Hematopoietic multipotent progenitor cell (in vitro differentiated cells): ENCODE measurements around the gene DISP3. TPM values are rescaled to one million over a fixed set of nuclear protein-coding genes. Genes with fewer than 3 reads are reported as not detected.

Experiments
- DNase-seq, 3 donors: peaks; one replicate each; pipeline ENCODE4 v3.0.0-alpha.2; 2011 to 2015; ENCODE audit warnings: low read depth in 2 of 3, low spot score in 2 of 3
- total RNA-seq: library from RNA; depleted of rRNA; stranded (reverse); fragments of >200 nt; gene quantifications from one replicate; pipeline ENCODE4 v1.2.3, GENCODE V29; 2012

Gene DISP3
- total RNA-seq, 1 donor = under 0.01 TPM

DNA sequence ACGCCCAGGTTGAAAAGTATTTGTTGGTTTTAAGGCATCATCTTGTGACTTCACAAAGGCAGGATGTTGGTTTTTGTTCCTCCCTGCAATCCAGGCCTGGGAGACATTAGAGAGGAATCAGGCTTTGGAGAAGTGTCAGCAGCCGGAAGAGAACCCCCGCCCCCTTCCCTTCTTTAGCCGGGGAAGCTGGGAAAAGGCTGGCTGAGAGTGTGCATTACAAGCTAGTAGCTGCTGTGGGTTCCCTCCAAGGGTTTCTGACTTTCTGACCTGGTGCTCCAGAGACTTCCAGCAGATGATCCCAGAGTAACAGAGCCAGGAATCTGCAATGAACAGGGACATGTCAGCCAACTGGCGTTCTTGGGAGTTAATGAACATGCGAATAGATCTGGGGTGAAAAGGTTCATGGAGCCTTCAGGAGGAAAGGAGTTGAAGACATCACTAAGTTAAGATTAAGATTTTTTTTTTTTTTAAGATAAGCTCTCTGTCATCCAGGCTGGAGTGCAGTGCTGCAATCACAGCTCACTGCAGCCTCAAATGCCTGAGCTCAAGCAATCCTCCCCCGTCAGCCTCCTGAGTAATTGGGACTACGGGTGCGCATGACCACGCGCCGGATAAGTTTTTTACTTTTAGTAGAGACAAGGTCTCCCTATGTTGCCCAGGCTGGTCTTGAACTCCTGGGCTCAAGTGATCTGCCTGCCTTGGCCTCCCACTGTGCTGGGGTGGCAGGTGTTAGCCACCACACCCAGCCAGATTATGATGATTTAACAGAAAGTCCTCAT is 7.5 kb downstream of the DISP3 start:
- no peak for DNase-seq

GRCh38 chr1:11487196-11487751 is 8.3 kb downstream of the DISP3 start:
- DNase-seq = no peak

GRCh38 chr1:11488201-11488770 is 9.3 kb downstream of the DISP3 start:
- DNase-seq = no peak

DNA sequence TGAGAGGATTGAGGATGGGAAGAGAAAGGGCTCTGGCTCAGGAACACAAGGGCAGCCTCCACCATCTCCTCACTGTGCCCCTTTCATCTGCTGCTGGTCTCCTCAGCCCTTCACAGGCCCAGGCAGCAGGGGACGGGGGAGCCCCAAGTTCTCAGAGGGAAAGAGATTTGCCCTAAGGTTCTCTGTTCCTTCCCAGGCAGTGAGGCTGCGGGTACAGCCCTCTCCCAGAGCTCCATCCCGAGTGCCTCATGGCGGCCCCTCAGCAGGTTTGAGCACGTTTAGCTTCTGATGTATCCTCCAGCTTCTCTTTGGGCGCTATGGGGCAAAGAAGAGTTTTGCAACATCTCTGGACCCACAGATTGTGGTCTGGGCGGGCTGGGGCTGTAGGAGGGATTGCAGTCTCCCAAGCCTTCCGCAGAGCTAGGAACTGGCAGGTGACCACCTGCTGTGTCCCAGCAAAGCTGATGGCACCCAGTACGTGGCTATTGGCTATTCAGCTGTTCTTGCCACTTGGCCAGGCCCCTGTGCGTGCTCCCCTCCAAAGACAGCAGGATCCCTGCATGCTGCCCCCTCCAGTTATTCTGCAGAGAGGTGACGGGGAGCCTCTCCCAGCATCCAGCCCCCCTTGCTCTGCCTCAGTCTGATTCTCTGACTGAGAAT is 10.1 kb downstream of the DISP3 start:
- no peak for DNase-seq

GRCh38 chr1:11492235-11492634 is 13.3 kb downstream of the DISP3 start:
- DNase-seq = no peak

GRCh38 chr1:11493972-11494655 is 15.2 kb downstream of the DISP3 start:
- no peak for DNase-seq

DNA sequence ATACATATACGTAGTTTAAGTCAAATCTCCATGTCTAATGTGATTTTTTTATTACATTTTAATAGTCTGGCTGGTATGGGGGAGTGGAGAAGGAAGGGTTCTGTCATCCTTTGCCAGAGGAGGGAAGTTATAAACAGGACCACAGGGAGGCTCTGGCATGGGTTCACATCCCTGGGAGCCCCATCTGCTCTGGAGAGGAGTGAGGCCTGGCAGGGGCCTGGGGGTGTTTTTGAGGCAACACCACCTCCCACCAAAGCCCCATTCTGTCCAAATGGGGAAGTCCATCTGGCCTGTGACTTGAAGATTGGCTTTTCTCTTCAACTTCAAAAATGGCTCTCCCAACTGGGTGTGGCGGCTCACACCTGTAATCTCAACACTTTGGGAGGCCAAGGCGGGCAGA is 15.8 kb downstream of the DISP3 start:
- no peak for DNase-seq

GRCh38 chr1:11495579-11495978 is 16.6 kb downstream of the DISP3 start:
- DNase-seq = no peak

- DNase-seq = no peak
These were observed 17.7 kb downstream of the DISP3 start for GRCh38 chr1:11496551-11497080.

GRCh38 chr1:11498956-11499594 is 20.1 kb downstream of the DISP3 start:
- no peak for DNase-seq

DNA sequence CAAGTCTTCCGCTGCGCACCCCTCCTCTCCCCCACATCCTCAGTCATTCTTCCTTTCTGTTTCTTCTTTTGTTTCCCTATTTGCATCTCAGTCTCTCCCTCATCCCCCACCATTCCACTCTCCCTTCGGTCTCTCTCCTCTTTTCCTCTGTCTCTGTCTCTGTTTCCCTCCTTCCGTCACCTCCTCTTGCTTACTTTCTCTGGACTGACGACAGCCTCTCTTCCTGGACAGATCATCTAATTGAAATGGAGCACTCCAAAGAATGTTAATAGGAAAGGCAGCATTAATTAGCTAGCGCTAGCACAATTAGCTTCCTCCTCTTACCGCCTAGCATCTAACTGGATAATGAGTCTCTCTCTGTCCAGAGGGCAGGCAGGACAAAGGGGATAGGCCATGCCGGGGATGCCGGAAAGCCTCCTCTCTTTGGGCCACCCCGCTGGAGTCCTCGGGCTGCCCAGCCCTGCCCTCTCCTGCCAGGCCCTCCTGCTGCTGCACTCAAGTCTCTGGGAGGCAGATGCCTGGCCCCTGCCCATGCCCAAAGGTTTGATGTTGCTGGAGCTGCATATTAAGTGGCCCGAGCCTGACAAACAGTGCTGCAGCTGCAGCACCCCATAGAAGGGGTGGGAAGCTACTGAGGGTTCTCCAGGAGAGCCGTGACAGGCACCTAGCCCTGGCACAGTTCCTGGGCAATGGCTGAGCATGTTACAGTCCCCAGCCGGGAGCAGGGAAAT is 20.8 kb downstream of the DISP3 start:
- no peak for DNase-seq

DNA sequence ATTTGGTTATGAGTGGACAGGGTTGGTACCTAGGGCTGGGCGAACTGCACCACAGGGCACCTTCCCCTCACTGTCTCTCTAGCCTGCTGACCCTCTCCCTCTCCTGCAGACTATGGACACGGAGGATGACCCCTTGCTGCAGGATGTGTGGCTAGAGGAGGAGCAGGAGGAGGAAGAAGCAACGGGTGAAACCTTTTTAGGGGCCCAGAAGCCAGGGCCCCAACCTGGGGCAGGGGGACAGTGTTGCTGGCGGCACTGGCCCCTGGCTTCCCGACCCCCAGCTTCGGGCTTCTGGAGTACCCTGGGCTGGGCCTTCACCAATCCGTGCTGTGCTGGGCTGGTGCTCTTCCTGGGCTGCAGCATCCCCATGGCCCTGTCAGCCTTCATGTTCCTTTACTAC is 21.9 kb downstream of the DISP3 start:
- no peak for DNase-seq

DNA sequence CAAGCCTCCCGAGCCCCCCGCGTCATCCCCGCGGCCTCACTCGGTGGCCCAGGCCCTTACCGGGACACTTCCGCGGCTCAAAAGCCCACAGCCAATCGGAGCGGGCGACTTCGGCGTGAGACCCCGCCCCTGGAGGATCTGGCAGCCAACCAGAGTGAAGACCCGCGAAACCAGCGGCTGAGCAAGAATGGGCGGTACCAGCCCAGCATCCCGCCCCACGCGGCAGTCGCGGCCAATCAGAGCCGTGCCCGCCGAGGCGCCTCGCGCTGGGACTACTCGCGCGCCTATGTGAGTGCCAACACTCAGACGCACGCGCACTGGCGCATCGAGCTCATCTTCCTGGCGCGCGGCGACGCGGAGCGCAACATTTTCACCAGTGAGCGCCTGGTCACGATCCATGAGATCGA is 22.5 kb downstream of the DISP3 start:
- no peak for DNase-seq

GRCh38 chr1:11501906-11502485 is 23.0 kb downstream of the DISP3 start:
- no peak for DNase-seq

DNA sequence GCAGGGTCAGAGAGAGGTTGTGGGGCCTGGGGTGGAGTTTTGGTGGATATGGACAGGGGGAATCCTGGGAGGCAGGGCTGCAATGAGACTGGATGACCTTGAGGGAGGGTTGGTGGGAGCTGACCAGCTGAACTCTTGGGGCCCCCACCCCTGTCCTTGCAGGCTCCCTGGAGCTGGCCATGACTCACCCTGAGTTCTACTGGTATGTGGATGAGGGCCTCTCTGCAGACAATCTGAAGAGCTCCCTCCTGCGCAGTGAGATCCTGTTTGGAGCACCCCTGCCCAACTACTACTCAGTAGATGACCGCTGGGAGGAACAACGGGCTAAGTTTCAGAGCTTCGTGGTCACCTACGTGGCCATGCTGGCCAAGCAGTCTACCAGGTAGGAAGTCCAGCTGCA is 23.6 kb downstream of the DISP3 start:
- DNase-seq = no peak

DNA sequence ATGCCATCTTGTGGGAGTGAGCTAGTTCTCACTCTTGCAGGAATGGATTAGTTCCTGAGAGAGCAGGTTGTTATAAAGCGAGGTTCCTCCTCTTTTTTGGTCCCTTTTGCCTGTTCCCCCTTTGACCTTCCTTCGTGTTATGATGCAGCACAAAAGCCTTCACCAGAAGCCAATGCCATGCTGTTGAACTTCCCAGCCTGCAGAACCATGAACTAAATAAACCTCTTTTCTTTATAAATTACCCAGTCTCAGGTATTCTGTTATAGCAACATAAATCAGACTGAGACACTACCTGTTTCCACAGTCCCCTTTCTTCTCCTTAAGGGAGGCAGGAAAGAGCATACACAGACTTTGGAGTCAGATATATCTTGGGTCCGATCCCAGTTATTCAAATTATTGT is 25.6 kb downstream of the DISP3 start:
- no peak for DNase-seq

DNA sequence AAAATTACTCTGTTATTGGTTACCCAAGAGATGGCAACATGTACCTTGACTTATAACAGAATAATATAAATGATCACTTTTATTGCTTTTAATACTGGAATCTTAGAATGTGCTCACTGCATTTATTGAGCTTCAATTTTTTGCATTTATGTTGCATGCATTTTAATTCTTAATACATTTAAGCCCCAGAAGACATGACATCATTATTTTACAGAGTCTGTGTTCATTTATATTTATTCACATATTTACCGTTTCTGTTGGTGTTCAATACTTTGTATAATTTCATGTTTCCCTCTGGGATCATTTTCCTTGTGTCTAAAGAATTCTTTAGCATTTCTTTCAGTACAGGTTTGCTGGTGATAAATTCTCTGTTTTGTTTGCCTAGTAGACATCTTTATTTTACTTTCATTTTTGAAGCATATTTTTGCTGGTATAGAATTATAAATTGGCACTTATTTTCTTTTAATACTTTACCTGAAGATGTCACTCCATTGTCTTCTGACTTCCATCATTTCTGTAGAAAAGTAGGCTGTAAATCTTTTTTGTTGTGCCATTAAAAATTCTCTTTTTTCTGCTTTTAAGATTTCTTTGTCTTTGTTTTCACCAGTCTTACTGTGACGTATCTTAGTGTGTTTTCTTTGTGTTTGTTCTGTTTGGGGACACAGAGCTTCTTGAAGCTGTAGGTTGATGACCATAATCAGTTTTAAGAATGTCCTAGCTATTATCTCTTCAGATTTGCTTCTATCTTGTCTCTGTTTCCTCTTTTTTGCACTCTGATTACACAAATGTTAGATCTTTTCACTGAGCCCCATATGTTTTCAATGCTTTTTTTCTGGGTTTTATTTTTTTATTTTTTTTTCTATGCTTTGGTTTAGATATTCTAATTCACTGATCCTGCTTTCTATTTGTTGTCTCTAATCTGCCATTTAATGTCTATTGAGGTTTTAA is 26.9 kb downstream of the DISP3 start:
- DNase-seq = no peak

DNA sequence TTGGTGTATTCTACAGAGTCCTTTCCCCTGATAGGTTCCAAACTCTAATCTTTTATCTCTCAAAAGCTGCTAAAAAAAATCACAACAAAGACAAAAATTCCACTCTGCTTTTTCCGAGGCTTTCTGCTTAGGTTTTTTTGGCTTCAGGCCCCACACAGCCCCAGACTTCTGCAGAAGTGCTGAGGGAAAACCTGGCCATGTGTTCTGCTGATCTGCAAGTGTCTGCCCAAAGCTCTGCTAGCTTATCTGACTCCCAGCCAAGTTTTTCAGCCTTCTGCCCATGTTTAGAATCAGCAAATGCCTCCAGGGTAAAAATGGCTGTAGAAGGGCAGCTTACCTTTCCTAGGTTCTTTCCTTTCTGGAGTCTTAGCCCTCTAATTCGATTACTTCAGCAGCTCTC is 28.4 kb downstream of the DISP3 start:
- DNase-seq = no peak
